Colonic mucosa (tissue), 4 donors: ENCODE measurements around the gene CPLX1. TPM values are rescaled to one million over a fixed set of nuclear protein-coding genes. Genes with fewer than 3 reads are reported as not detected.

Experiments used
- DNase-seq: peaks from one replicate; pipeline ENCODE4 v3.0.0-alpha.2; 2020
- H3K27ac ChIP-seq: fragments of 200-600 bp; one replicate; pipeline ENCODE4 v1.8.0; 2021
- H3K27me3 ChIP-seq: fragments of 200-600 bp; one replicate; pipeline ENCODE4 v1.8.0; 2021
- H3K36me3 ChIP-seq: fragments of 200-600 bp; one replicate; pipeline ENCODE4 v1.8.0; 2021
- H3K4me1 ChIP-seq: fragments of 200-600 bp; one replicate; pipeline ENCODE4 v1.8.0; 2021; ENCODE audit warnings: mild to moderate bottlenecking
- H3K4me3 ChIP-seq: fragments of 200-600 bp; one replicate; pipeline ENCODE4 v1.8.0; 2021
- H3K9ac ChIP-seq, 2 donors: one replicate each; pipeline ENCODE4 v1.7.0; 2013; ENCODE audit warnings: control low read depth in 2 of 2, low read depth in 2 of 2, low read length in 2 of 2
- H3K9me3 ChIP-seq: fragments of 200-600 bp; one replicate; pipeline ENCODE4 v1.8.0; 2021
- CTCF ChIP-seq: fragments of 200-600 bp; IDR thresholded peaks from one replicate; pipeline ENCODE4 v1.8.0; 2022; ENCODE audit warnings: antibody characterized with exemption, mild to moderate bottlenecking
- intact Hi-C: fragments of 100-400 bp; cut with DNase I; formaldehyde crosslinking; loops from one replicate; pipeline ENCODE4 v1.14.1; 2022
- total RNA-seq, 2 donors: library from RNA; stranded (reverse); fragmentation: NEBNext Ultra II Directional in 1 of 2; extraction: Animal tissue kit (Norgen Biotek cat#: 25700) in 1 of 2; gene quantifications; one replicate each; pipeline ENCODE4 v1.2.1, GENCODE V29; 2021
- donor health status: healthy.
- donor health status: DM: no; HTN: no; CAD: no.
- donor health status: DM: no; HTN: no; CAD: no.

CPLX1 gene
- total RNA-seq, 2 donors from 2014 or later, result 2.7 to 16.5 TPM

- intact Hi-C loops, result no loop called here
These were observed 33.6 kb upstream of the CPLX1 start for GRCh38 chr4:859496-859895.

GRCh38 chr4:858831-859451 is 33.0 kb upstream of the CPLX1 start:
- TF ChIP-seq CTCF, result no peak
- Histone ChIP-seq H3K27ac (no peak overlapping the region), H3K4me1 (no peaks in the 10 kb centered on the region), H3K4me3 (no peak overlapping the region), H3K36me3 (peaks cover 18% of the 10 kb centered on the region), H3K9me3 (no peaks in the 10 kb centered on the region), H3K9ac (no peak overlapping the region), H3K27me3 (no peaks in the 10 kb centered on the region)
- DNase-seq, result no peak
- intact Hi-C loops, result no loop called here

More at GRCh38 chr4:859496-859895, 33.6 kb upstream of the CPLX1 start:
- no peak overlapping the region for H3K27ac ChIP-seq
- peaks cover 18% of the 10 kb centered on the region for H3K36me3 ChIP-seq
- DNase-seq, result no peak
- no peak overlapping the region for H3K9ac ChIP-seq
- H3K4me3 ChIP-seq, result no peak overlapping the region
- H3K27me3 ChIP-seq, result no peaks in the 10 kb centered on the region
- TF ChIP-seq CTCF, result no peak
- H3K9me3 ChIP-seq, result no peaks in the 10 kb centered on the region
- no peaks in the 10 kb centered on the region for H3K4me1 ChIP-seq

DNA sequence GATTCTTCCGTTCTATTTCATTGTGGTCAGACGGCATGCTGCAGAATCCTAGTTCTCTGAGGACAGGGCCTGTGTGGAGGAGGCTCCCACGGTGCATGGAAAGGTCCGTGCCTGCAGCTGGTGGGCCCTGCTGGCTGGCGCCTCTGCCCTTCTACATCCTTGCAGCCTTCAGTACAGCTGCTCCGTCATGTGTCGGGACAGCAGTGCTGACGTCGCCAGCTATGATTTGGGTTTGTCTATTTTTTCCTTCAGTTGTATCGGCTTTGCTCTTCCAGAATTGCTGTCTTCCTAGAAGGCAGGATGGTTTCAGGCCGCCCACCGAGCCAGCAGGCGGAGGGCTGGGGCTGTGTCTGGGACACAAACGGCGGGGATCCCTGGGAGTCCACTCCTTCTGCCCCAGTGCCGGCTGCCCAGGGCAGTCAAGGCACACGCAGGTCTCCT is 32.1 kb upstream of the CPLX1 start:
- Histone ChIP-seq H3K27me3 (no peaks in the 10 kb centered on the region), H3K36me3 (peaks cover 18% of the 10 kb centered on the region), H3K4me1 (no peaks in the 10 kb centered on the region), H3K4me3 (no peak overlapping the region), H3K9ac (no peak overlapping the region), H3K27ac (no peak overlapping the region), H3K9me3 (no peaks in the 10 kb centered on the region)
- no peak for DNase-seq
- no peak for TF ChIP-seq CTCF
- intact Hi-C loops, result no loop called here

- Histone ChIP-seq H3K27me3 (no peaks in the 10 kb centered on the region), H3K36me3 (peaks cover 18% of the 10 kb centered on the region), H3K9me3 (no peaks in the 10 kb centered on the region), H3K9ac (no peak overlapping the region), H3K4me3 (no peak overlapping the region), H3K4me1 (no peaks in the 10 kb centered on the region), H3K27ac (no peak overlapping the region)
- intact Hi-C loops, result no loop called here
- no peak for DNase-seq
- TF ChIP-seq CTCF, result no peak
These were observed 31.5 kb upstream of the CPLX1 start for GRCh38 chr4:857461-857860.

DNA sequence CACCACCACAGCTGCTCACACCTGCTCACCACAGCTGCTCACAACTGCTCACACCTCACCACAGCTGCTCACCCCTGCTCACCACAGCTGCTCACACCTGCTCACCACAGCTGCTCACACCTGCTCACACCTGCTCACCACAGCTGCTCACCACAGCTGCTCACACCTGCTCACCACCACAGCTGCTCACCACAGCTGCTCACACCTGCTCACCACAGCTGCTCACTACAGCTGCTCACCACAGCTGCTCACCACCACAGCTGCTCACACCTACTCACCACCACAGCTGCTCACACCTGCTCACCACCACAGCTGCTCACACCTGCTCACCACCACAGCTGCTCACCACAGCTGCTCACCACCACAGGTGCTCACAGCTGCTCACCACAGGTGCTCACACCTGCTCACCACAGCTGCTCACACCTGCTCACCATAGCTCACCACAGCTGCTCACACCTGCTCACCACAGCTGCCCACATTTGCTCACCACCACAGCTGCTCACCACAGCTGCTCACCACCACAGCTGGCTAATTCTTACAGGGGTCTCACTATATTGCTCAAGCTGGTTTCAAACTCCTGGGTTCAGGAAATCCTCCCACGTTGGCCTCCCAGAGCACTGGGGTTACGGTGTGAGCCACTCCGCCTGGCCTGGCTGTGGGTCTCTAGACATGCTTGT is 30.4 kb upstream of the CPLX1 start:
- H3K36me3 ChIP-seq, result peaks cover 18% of the 10 kb centered on the region
- no peaks in the 10 kb centered on the region for H3K9me3 ChIP-seq
- TF ChIP-seq CTCF, result no peak
- no peak for DNase-seq
- no peak overlapping the region for H3K27ac ChIP-seq
- no peak overlapping the region for H3K9ac ChIP-seq
- no peak overlapping the region for H3K4me3 ChIP-seq
- H3K27me3 ChIP-seq, result no peaks in the 10 kb centered on the region
- no peaks in the 10 kb centered on the region for H3K4me1 ChIP-seq
- intact Hi-C loops, result no loop called here
